Stomach (tissue), 9 donors: ENCODE measurements around the gene UFSP2. TPM values are rescaled to one million over a fixed set of nuclear protein-coding genes. Genes with fewer than 3 reads are reported as not detected.
A peak's percentile ranks its signal among the peaks of the same experiment; 100 is the strongest.

ENCODE experiments used
- DNase-seq, 2 donors: peaks; one replicate each; pipeline versions ENCODE4 v3.0.0 to v3.0.0-alpha.2; 2013 to 2019
- H3K27ac ChIP-seq, 5 donors: fragments of 200-600 bp in 4 of 5; sonication (generic) in 4 of 5; one replicate each; pipeline ENCODE4 v1.5.1; 2013 to 2019; ENCODE audit warnings: mild to moderate bottlenecking in 1 of 5, moderate library complexity in 1 of 5
- H3K27me3 ChIP-seq, 3 donors: fragments of 200-600 bp; sonication (generic); one replicate each; pipeline ENCODE4 v1.5.1; 2017 to 2019; ENCODE audit warnings: mixed run types in 1 of 3
- H3K36me3 ChIP-seq, 4 donors: fragments of 200-600 bp; sonication (generic); 1 replicate in 3 of 4; 2 replicates in 1 of 4; pipeline ENCODE4 v1.5.1; 2016 to 2019
- H3K4me1 ChIP-seq, 4 donors: fragments of 200-600 bp; sonication (generic); one replicate each; pipeline ENCODE4 v1.5.1; 2016 to 2019
- H3K4me3 ChIP-seq, 4 donors: fragments of 200-600 bp; sonication (generic) in 3 of 4; one replicate each; pipeline ENCODE4 v1.5.1; 2016 to 2019; ENCODE audit warnings: mild to moderate bottlenecking in 1 of 4
- H3K9me3 ChIP-seq, 4 donors: fragments of 200-600 bp; sonication (generic); one replicate each; pipeline ENCODE4 v1.5.1; 2016 to 2019
- EP300 ChIP-seq: sonication (generic); formaldehyde crosslinking; IDR thresholded peaks from one replicate; pipeline ENCODE4 v1.6.1; 2017; ENCODE audit warnings: antibody characterized with exemption
- POLR2A ChIP-seq, 4 donors: fragments of 450-650 bp; IDR thresholded peaks; one replicate each; pipeline ENCODE4 v1.6.1; 2016; ENCODE audit warnings: antibody characterized with exemption in 4 of 4, control low read depth in 2 of 4, mild to moderate bottlenecking in 1 of 4, moderate library complexity in 1 of 4
- POLR2AphosphoS5 ChIP-seq, 3 donors: sonication (generic); formaldehyde crosslinking; IDR thresholded peaks; one replicate each; pipeline ENCODE4 v1.6.1; 2016; ENCODE audit warnings: antibody characterized with exemption in 3 of 3
- WGBS, 5 donors: extraction: QIAGEN DNeasy Blood & Tissue Kit in 3 of 5; methylation state at CpG; one replicate each; pipeline versions ENCODE4 v1.1.5 to v1.1.7; 2013 to 2018; 5-methylcytosine and 5-hydroxymethylcytosine counted together
- intact Hi-C: fragments of 100-400 bp; cut with DNase I; formaldehyde crosslinking; loops from one replicate; pipeline ENCODE4 v1.15.1; 2023; ENCODE audit warnings: low total_unique reads
- polyA plus RNA-seq, 3 donors: library from polyadenylated mRNA; stranded (reverse); fragments of 200-250 nt; gene quantifications; one replicate each; pipeline ENCODE4 v1.2.3, GENCODE V29; 2013
- total RNA-seq, 5 donors: library from RNA; depleted of rRNA; stranded (reverse); fragments of >200 nt; gene quantifications; one replicate each; pipeline versions ENCODE4 v1.1.0 to v1.2.3, GENCODE V29; 2014 to 2016
- TF ChIP-seq, protein P1 (sequence below), 7 experiments: fragments of 450-650 bp in 4 of 7; fragments of 200-600 bp in 3 of 7; sonication (generic) in 3 of 7; IDR thresholded peaks; one replicate each; pipeline ENCODE4 v1.5.1; 2016 to 2019; ENCODE audit warnings: antibody characterized with exemption in 7 of 7, control low read depth in 2 of 7, mild to moderate bottlenecking in 1 of 7
- donor health status: healthy with polysubstance abuse.
- donor health status: Bipolar disorder and iron deficiency.
- donor health status: healthy.

UFSP2 gene
- total and polyA plus RNA-seq, 8 donors: 12.3 to 56.2 (median 20.4) TPM; not detected in 1

DNA sequence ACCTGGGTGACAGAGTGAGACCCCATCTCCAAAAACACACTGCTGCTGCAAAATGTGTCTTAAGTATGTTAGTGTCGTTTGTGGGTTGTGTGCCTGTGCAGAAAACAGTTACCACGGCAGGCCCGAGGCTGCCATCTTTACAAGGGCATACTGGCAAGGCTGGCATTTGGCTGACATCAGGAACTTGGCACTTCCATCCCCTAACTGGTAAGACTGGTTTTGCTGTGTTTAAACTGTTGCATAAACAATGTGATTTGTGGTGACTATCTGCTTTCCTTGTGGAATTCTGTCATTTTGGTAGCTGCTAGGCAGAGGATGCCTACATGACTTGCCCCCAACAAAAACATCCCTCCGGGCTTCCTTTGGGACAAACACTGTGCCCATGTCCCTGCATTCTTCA, 42.3 kb downstream of the UFSP2 start:
- no peak overlapping the region for H3K4me3 ChIP-seq
- TF ChIP-seq POLR2AphosphoS5 (IDR thresholded peaks at IDR 0.05) (peak in 2 of 3 donors; percentile 36 to 59), EP300 (no peak), POLR2A (IDR thresholded peaks at IDR 0.05) (no peak)
- TF ChIP-seq, protein P1, sequence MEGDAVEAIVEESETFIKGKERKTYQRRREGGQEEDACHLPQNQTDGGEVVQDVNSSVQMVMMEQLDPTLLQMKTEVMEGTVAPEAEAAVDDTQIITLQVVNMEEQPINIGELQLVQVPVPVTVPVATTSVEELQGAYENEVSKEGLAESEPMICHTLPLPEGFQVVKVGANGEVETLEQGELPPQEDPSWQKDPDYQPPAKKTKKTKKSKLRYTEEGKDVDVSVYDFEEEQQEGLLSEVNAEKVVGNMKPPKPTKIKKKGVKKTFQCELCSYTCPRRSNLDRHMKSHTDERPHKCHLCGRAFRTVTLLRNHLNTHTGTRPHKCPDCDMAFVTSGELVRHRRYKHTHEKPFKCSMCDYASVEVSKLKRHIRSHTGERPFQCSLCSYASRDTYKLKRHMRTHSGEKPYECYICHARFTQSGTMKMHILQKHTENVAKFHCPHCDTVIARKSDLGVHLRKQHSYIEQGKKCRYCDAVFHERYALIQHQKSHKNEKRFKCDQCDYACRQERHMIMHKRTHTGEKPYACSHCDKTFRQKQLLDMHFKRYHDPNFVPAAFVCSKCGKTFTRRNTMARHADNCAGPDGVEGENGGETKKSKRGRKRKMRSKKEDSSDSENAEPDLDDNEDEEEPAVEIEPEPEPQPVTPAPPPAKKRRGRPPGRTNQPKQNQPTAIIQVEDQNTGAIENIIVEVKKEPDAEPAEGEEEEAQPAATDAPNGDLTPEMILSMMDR (IDR thresholded peaks at IDR 0.05): no peak
- no peaks in the 10 kb centered on the region for H3K27me3 ChIP-seq
- peak; percentile 47 to 78 for DNase-seq
- intact Hi-C loops: no loop called here
- H3K36me3 ChIP-seq: no peaks in the 10 kb centered on the region
- H3K9me3 ChIP-seq: no peaks in the 10 kb centered on the region
- 33 to 66% (median 44%) methylated on average over 3 to 4 of the region's 4 CpGs for WGBS, 5 donors
- peak overlapping the region in 4 of 5 donors; percentile 1 to 63 (median 51) for H3K27ac ChIP-seq
- peaks cover 0 to 19% (median 9%) of the 10 kb centered on the region in 4 donors for H3K4me1 ChIP-seq

DNA sequence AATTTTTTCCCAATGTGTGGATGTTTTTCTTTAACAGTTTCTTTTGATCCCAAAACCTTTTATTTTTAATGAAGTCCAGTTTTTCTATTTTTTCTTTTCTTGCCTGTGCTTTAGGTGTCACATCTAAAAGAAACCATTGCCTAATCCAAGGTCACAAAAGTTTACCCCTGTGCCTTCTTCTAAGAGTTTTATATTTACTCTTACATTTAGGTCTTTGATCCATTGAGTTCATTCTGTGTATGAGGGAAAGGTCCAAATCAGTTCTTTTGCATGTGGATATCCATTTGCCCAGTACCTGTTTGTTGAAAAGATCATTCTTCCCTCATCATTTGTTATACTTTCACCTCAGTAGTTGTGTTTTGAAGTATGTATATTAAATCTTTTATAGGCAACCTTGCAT, 43.0 kb downstream of the UFSP2 start:
- no peak overlapping the region for H3K4me3 ChIP-seq
- no peak overlapping the region for H3K27ac ChIP-seq
- TF ChIP-seq, protein P1 (IDR thresholded peaks at IDR 0.05): no peak
- TF ChIP-seq EP300 (no peak), POLR2A (IDR thresholded peaks at IDR 0.05) (no peak), POLR2AphosphoS5 (IDR thresholded peaks at IDR 0.05) (no peak)
- intact Hi-C loops: no loop called here
- no peaks in the 10 kb centered on the region for H3K27me3 ChIP-seq
- H3K4me1 ChIP-seq: peaks cover 0 to 19% (median 9%) of the 10 kb centered on the region in 4 donors
- no peaks in the 10 kb centered on the region for H3K9me3 ChIP-seq
- DNase-seq: no peak
- H3K36me3 ChIP-seq: no peaks in the 10 kb centered on the region

DNA sequence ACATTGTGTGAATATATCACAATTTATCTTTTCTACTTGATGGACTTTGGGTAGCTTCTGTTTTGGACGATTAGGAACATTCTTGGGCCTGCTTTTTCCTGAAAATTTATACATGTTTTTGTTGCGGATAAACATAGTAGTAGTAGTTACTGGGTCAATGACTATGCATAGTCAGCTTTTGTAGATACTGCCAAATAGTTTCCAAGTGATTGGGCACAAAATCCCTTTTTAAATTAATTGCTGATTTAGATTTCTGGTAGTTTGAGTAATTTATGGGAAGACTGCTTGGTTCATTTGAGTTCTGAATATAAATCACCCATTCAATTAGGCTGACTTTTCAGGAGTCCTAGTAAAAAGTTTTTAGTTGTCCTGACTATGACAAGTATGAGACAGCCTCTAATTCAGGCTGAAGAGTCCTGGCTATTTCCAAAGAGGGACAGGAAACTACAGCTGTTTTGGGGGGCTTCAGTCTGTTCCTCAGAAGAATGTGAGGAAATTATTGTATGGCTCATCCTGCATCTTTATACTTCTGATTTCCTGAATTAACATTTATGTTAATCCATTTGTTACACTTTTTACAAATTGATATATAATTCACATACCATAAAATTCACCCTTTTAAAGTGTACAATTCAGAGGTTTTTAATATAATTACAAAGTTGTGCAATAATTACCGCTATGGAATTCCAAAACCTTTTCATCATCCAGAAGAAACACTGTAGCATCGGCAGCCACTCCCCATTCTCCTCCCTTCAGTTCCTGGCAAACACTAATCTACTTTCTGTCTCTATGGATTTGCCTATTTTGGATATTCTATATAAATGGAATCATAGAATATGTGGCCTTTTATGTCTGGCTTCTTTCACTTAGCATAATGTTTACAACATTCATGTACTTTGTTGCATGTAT, 44.2 kb downstream of the UFSP2 start:
- H3K27me3 ChIP-seq: no peaks in the 10 kb centered on the region

DNA sequence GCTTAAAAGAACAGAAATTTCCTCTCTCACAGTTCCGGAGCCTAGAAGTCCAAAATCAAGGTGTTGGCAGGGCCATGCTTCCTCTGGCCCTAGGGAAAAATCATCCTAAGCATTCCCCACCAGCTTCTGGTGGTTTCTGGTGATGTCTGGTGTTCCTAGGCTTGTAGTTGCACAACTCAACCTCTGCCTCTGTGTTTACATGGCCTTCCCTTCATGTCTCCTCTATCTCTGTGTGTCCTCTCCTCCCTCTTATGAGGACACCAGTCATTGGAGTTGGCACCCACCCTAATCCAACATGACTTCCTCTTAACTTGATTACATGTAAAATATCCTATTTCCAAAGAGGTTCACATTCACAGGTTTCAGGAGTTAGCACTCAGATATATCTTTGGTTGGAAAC, 45.4 kb downstream of the UFSP2 start:
- Histone ChIP-seq H3K36me3 (peaks cover 0 to 7% (median 0%) of the 10 kb centered on the region in 4 donors), H3K27me3 (no peaks in the 10 kb centered on the region), H3K4me3 (no peak overlapping the region), H3K4me1 (peaks cover 0 to 19% (median 9%) of the 10 kb centered on the region in 4 donors), H3K27ac (no peak overlapping the region), H3K9me3 (no peaks in the 10 kb centered on the region)
- intact Hi-C loops: no loop called here
- no peak for DNase-seq
- WGBS, 5 donors: 92 to 100% (median 98%) methylated on average over 1 of the region's 1 CpG
- no peak for TF ChIP-seq POLR2A (IDR thresholded peaks at IDR 0.05)
- TF ChIP-seq EP300: no peak
- TF ChIP-seq POLR2AphosphoS5 (IDR thresholded peaks at IDR 0.05): no peak
- TF ChIP-seq, protein P1 (IDR thresholded peaks at IDR 0.05): no peak

More for the DNA sequence above, 44.2 kb downstream of the UFSP2 start:
- intact Hi-C loops: no loop called here
- 55 to 64% (median 63%) methylated on average over 4 of the region's 4 CpGs for WGBS, 5 donors
- Histone ChIP-seq H3K9me3 (no peaks in the 10 kb centered on the region), H3K27ac (no peak overlapping the region), H3K36me3 (peaks cover 0 to 7% (median 0%) of the 10 kb centered on the region in 4 donors), H3K4me1 (peaks cover 0 to 19% (median 9%) of the 10 kb centered on the region in 4 donors), H3K4me3 (no peak overlapping the region)
- TF ChIP-seq POLR2A (IDR thresholded peaks at IDR 0.05): no peak
- TF ChIP-seq EP300: no peak
- TF ChIP-seq, protein P1 (IDR thresholded peaks at IDR 0.05): no peak
- TF ChIP-seq POLR2AphosphoS5 (IDR thresholded peaks at IDR 0.05): no peak
- no peak for DNase-seq
